GM12872 (cell line): ENCODE results near the gene PRKAR2B.

ENCODE experiments used
- CTCF ChIP-seq: IDR thresholded peaks from 3 replicates; pipeline ENCODE4 v1.5.1; 2011; ENCODE audit warnings: low read depth, mild to moderate bottlenecking, low read length, moderate library complexity; ENCODE audit not compliant: insufficient read depth

Gene PRKAR2B

GRCh38 chr7:107166736-107167426 is 122.4 kb downstream of the PRKAR2B start:
- no peak for TF ChIP-seq CTCF

- TF ChIP-seq CTCF: peak; percentile 38; the same call in 1 of the 3 replicates
Observed at GRCh38 chr7:107167483-107168232, 123.2 kb downstream of the PRKAR2B start.

GRCh38 chr7:107168233-107169119 is 124.0 kb downstream of the PRKAR2B start, which contains the start of gene HBP1:
TSS of gene HBP1 (plus strand) at chr7:107169003. CDS start at chr7:107179894, 10,891 bp downstream.
- TF ChIP-seq CTCF: no peak

- 0 out of 3 replicates have a peak, but pooled peaks have one; percentile 12 for TF ChIP-seq CTCF
Observed at GRCh38 chr7:107169120-107170050, 124.9 kb downstream of the PRKAR2B start.

- TF ChIP-seq CTCF: no peak
Observed at GRCh38 chr7:107170051-107170915, 125.8 kb downstream of the PRKAR2B start.

GRCh38 chr7:107171496-107171895 is 127.0 kb downstream of the PRKAR2B start:
- TF ChIP-seq CTCF: no peak
